HepG2 (cell line): ENCODE data around the gene PRKCZ. TPM values are rescaled to one million over a fixed set of nuclear protein-coding genes. Genes with fewer than 3 reads are reported as not detected.
A peak's percentile ranks its signal among the peaks of the same experiment; 100 is the strongest.

Experiments used
- ATAC-seq: fragments of 200-7000 bp; cut with Tn5 transposase; 3 replicates; pipeline ENCODE4 v1.9.1; 2020; ENCODE audit warnings: mild to moderate bottlenecking, moderate library complexity
- BruUV-seq: library from RNA; stranded (reverse); fragments of 400-500 nt; replicated peaks from 2 replicates; lab custom pipeline; 2021; lab: Mats Ljungman, UMichigan
- CTCF ChIA-PET: fragments of 300-600 bp; formaldehyde crosslinking; extraction: SDS; loops from one replicate; lab custom pipeline; 2021; ENCODE audit warnings: low total read pairs, inconsistent platforms, low intra/inter-chr PET ratio; lab: Yijun Ruan, JAX
- POLR2A ChIA-PET: fragments of 350-600 bp; sonication (Branson Sonifier 250); formaldehyde crosslinking; loops from one replicate; lab custom pipeline; 2020; ENCODE audit warnings: antibody characterized with exemption, inconsistent platforms; lab: Yijun Ruan, JAX
- DNase-seq: peaks from one replicate; pipeline ENCODE4 v3.0.0-alpha.2; 2015; ENCODE audit warnings: low spot score
- FAIRE-seq: peaks from 3 replicates; lab custom pipeline; 2011; peaks lifted over from hg19 to GRCh38; lab: Jason Lieb, UNC
- H2AFZ ChIP-seq: one replicate; pipeline ENCODE4 v1.6.1; 2011; ENCODE audit warnings: low read length, inconsistent platforms
- H3K27ac ChIP-seq: fragments of 300-600 bp; 3 replicates; pipeline ENCODE4 v1.8.0; 2011; ENCODE audit warnings: mixed run types, mild to moderate bottlenecking, mixed read lengths, low read length, inconsistent platforms; ENCODE audit not compliant: insufficient read depth; ENCODE audit errors: extremely low read length
- H3K27me3 ChIP-seq, 2 experiments: fragments of 200-600 bp in 1 of 2; 2 replicates in 1 of 2; 3 replicates in 1 of 2; pipeline versions ENCODE4 v1.6.0 to v1.8.0; 2011; ENCODE audit warnings: low read length in 2 of 2, mild to moderate bottlenecking in 2 of 2, moderate library complexity in 2 of 2, inconsistent platforms in 1 of 2; ENCODE audit not compliant: insufficient read depth in 2 of 2, control insufficient read depth in 1 of 2
- H3K36me3 ChIP-seq, 2 experiments: fragments of 200-600 bp in 1 of 2; replicated peaks in 1 of 2; 2 replicates in 1 of 2; 3 replicates in 1 of 2; pipeline versions ENCODE4 v1.5.1 to v1.8.0; 2011; ENCODE audit warnings: low read length in 2 of 2, inconsistent platforms in 1 of 2; ENCODE audit not compliant: insufficient read depth in 2 of 2, control insufficient read depth in 1 of 2
- H3K4me1 ChIP-seq: 2 replicates; pipeline ENCODE4 v1.5.1; 2012; ENCODE audit warnings: low read length, inconsistent platforms; ENCODE audit not compliant: insufficient read depth
- H3K4me2 ChIP-seq: 2 replicates; pipeline ENCODE4 v1.6.0; 2011; ENCODE audit warnings: low read depth, low read length, inconsistent platforms
- H3K4me3 ChIP-seq, 3 experiments: fragments of 200-600 bp in 1 of 3; sonication (generic), shearing (Covaris generic) in 1 of 3; replicated peaks in 1 of 3; 2 replicates each; pipeline ENCODE4 v1.5.1; 2011 to 2016; ENCODE audit warnings: low read length in 3 of 3, inconsistent platforms in 2 of 3, low read depth in 2 of 3, mild to moderate bottlenecking in 2 of 3, control low read depth in 1 of 3, mixed read lengths in 1 of 3; ENCODE audit not compliant: insufficient read depth in 1 of 3
- H3K79me2 ChIP-seq: one replicate; pipeline ENCODE4 v1.6.1; 2011; ENCODE audit warnings: low read length, inconsistent platforms; ENCODE audit not compliant: insufficient read depth
- H3K9ac ChIP-seq: 2 replicates; pipeline ENCODE4 v1.6.0; 2011; ENCODE audit warnings: mild to moderate bottlenecking, low read depth, low read length, inconsistent platforms; ENCODE audit not compliant: insufficient read depth
- H3K9me3 ChIP-seq: 2 replicates; pipeline ENCODE4 v1.5.1; 2012; ENCODE audit warnings: mild to moderate bottlenecking, low read length
- H4K20me1 ChIP-seq: 2 replicates; pipeline ENCODE4 v1.6.0; 2011; ENCODE audit warnings: inconsistent platforms, mild to moderate bottlenecking, low read length, moderate library complexity; ENCODE audit not compliant: insufficient read depth
- ELF1 ChIP-seq: sonication (generic); formaldehyde crosslinking; IDR thresholded peaks from 2 replicates; pipeline ENCODE4 v1.4.0; 2020; ENCODE audit warnings: missing genetic modification reagents
- ESRRA ChIP-seq: sonication (generic); formaldehyde crosslinking; IDR thresholded peaks from 2 replicates; pipeline ENCODE4 v1.5.1; 2020; ENCODE audit warnings: mild to moderate bottlenecking, low read depth, missing genetic modification reagents
- MAZ ChIP-seq, 2 experiments: sonication (generic) in 1 of 2; formaldehyde crosslinking in 1 of 2; IDR thresholded peaks; 2 replicates each; pipeline versions ENCODE4 v1.5.0 to v1.6.1; 2012 to 2020; ENCODE audit warnings: low read depth in 2 of 2, mild to moderate bottlenecking in 2 of 2, borderline replicate concordance in 1 of 2, improper control_type of control experiment in 1 of 2, low read length in 1 of 2, missing genetic modification reagents in 1 of 2, moderate library complexity in 1 of 2
- SNAPC2 ChIP-seq: sonication (generic); formaldehyde crosslinking; IDR thresholded peaks from 2 replicates; pipeline ENCODE4 v1.8.1; 2022; ENCODE audit warnings: mild to moderate bottlenecking, missing genetic modification reagents
- SRSF1 ChIP-seq: fragments of 200-400 bp; formaldehyde crosslinking; optimal IDR thresholded peaks from 2 replicates; pipeline ENCODE3; 2017; ENCODE audit warnings: mild to moderate bottlenecking, low read depth, low read length, moderate library complexity
- TARDBP ChIP-seq: sonication (generic); formaldehyde crosslinking; IDR thresholded peaks from 2 replicates; pipeline ENCODE4 v1.8.0; 2022; ENCODE audit warnings: mild to moderate bottlenecking, missing genetic modification reagents
- YEATS2 ChIP-seq: sonication (generic); formaldehyde crosslinking; IDR thresholded peaks from 2 replicates; pipeline ENCODE4 v1.4.0; 2020; ENCODE audit warnings: missing genetic modification reagents, borderline replicate concordance
- ZNF224 ChIP-seq: sonication (generic); formaldehyde crosslinking; IDR thresholded peaks from 2 replicates; pipeline ENCODE4 v1.5.0; 2020; ENCODE audit warnings: mild to moderate bottlenecking, missing genetic modification reagents
- ZNF274 ChIP-seq: sonication (generic); formaldehyde crosslinking; IDR thresholded peaks from 2 replicates; pipeline ENCODE4 v1.5.1; 2020; ENCODE audit warnings: mild to moderate bottlenecking, missing genetic modification reagents
- ZNF644 ChIP-seq: IDR thresholded peaks from 2 replicates; pipeline ENCODE4 v1.6.1; 2016; ENCODE audit warnings: low read depth
- WGBS: methylation state at CpG from one replicate; pipeline ENCODE4 v1.1.6; 2017; ENCODE audit warnings: low lambda C conversion rate; 5-methylcytosine and 5-hydroxymethylcytosine counted together
- in situ Hi-C: cut with HindIII; loops from 2 replicates; pipeline ENCODE4 v1.10.0; 2017; ENCODE audit warnings: low pct_unique_long_range_greater_than_20kb; ENCODE audit not compliant: extremely low pct_ligation_motif_present
- intact Hi-C: fragments of 100-400 bp; cut with micrococcal nuclease; formaldehyde crosslinking; loops from one replicate; pipeline ENCODE4 v1.10.0; 2022; ENCODE audit not compliant: unreplicated experiment
- polyA plus RNA-seq, 8 experiments: library from polyadenylated mRNA; depleted of rRNA in 3 of 8; stranded (reverse) in 7 of 8; unstranded in 1 of 8; fragments of >200 nt; fragmentation: Illumina TruSeq in 4 of 8; extraction: Trizol in 4 of 8; gene quantifications; 2 replicates each; pipeline versions ENCODE4 v1.2.1 to v1.2.3, GENCODE V29; 2011 to 2016; ENCODE audit warnings: low read depth in 4 of 8, missing spikeins in 1 of 8, mixed read lengths in 1 of 8; ENCODE audit not compliant: insufficient read depth in 1 of 8
- total RNA-seq, 5 experiments: library from RNA; depleted of rRNA; stranded (reverse); fragments of >200 nt; fragmentation: Illumina TruSeq; extraction: Trizol; gene quantifications; 2 replicates each; pipeline ENCODE4 v1.2.3, GENCODE V29; 2016; ENCODE audit warnings: low read depth in 1 of 5
- TF ChIP-seq, protein P1 (sequence below): sonication (generic); formaldehyde crosslinking; IDR thresholded peaks from 2 replicates; pipeline ENCODE4 v1.4.0; 2020; ENCODE audit warnings: missing genetic modification reagents
- TF ChIP-seq, protein P2 (sequence below): sonication (generic); formaldehyde crosslinking; IDR thresholded peaks from 2 replicates; pipeline ENCODE4 v1.5.1; 2020; ENCODE audit warnings: missing genetic modification reagents, mild to moderate bottlenecking, borderline replicate concordance

PRKCZ gene
- total and polyA plus RNA-seq, 2 of the 13 experiments (the other 11 are each of a cell fraction or from before 2014, with no cell fraction given): 34.7 to 85.2 TPM

DNA sequence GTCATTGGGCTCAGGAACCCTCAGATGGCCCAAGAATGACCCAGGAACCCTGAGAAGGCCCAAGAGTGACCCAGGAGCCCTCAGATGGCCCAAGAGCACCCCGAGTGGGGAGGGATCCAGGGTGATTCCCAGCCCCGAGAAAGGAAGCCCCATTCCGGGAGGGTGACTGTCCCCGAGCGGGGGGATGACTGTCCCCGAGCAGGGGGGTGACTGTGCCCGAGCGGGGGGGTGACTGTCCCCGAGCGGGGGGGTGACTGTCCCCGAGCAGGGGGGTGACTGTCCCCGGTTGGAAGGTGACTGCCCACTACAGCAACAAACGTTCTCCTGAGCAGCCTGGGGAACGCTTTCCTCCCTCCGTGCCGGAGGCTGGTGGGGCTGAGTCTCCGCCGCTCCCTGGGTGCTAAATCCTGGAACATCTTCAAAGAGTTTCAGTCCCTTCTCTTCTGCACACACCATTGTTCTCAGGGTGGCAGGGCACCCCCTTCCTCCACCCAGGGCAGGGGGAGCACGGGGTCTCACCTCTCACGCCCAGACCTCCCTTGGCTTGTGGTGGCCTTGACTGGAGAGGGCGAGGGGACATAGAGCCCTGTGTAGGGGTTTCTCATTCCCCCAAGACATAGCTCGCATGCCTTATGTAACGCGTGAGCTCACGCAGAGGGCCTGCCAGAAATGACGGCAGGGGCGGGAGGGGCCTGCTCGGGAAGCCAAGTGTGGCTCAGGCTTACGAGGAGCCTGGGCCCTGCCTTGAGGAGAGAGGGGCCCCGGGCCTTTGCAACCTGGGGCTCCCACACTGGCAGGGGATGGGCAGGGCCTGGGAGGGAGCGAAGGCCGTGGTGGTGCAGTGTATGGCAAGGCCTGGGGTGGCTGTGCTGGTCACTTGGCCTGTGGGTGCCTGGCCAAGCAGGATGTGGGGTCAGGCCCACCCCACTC, 163.6 kb downstream of the PRKCZ start:
- Histone ChIP-seq H3K27me3 (peaks cover 2 to 15% of the 10 kb centered on the region in 2 experiments; a peak in 2 of 5 replicates), H3K4me1 (peaks cover 65% of the 10 kb centered on the region), H3K27ac (no peak overlapping the region), H2AFZ (no peak overlapping the region), H4K20me1 (no peaks in the 10 kb centered on the region), H3K4me2 (peak overlapping the region; percentile 95), H3K9me3 (no peaks in the 10 kb centered on the region), H3K36me3 (no peaks in the 10 kb centered on the region), H3K4me3 (peak overlapping the region in 2 of 3 experiments; percentile 53 to 64; a peak in 4 of 6 replicates), H3K9ac (peak overlapping the region; percentile 57), H3K79me2 (no peaks in the 10 kb centered on the region)
- 38% methylated on average over 4 of the region's 32 CpGs for WGBS
- no TSS peak for BruUV-seq
- no peak for FAIRE-seq
- DNase-seq: no peak
- 0 out of 2 replicates have a peak, but pooled peaks have one; percentile 2 for TF ChIP-seq SNAPC2 (CRISPR knock-in tag)
- TF ChIP-seq ZNF644 (CRISPR knock-in tag): no peak
- TF ChIP-seq, protein P1, sequence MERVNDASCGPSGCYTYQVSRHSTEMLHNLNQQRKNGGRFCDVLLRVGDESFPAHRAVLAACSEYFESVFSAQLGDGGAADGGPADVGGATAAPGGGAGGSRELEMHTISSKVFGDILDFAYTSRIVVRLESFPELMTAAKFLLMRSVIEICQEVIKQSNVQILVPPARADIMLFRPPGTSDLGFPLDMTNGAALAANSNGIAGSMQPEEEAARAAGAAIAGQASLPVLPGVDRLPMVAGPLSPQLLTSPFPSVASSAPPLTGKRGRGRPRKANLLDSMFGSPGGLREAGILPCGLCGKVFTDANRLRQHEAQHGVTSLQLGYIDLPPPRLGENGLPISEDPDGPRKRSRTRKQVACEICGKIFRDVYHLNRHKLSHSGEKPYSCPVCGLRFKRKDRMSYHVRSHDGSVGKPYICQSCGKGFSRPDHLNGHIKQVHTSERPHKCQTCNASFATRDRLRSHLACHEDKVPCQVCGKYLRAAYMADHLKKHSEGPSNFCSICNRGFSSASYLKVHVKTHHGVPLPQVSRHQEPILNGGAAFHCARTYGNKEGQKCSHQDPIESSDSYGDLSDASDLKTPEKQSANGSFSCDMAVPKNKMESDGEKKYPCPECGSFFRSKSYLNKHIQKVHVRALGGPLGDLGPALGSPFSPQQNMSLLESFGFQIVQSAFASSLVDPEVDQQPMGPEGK: peak; percentile 36
- 0 out of 2 replicates have a peak, but pooled peaks have one; percentile 64 for TF ChIP-seq ZNF224 (CRISPR knock-in tag)
- peak; percentile 71 for TF ChIP-seq SRSF1
- TF ChIP-seq YEATS2: 0 out of 2 replicates have a peak, but pooled peaks have one; percentile 6
- TF ChIP-seq MAZ (IDR thresholded peaks at IDR 0.05; ENCODE audit: borderline replicate concordance, low read depth, low read length): no peak
- 0 out of 2 replicates have a peak, but pooled peaks have one; percentile 12 for TF ChIP-seq MAZ (CRISPR knock-in tag; IDR thresholded peaks at IDR 0.05; ENCODE audit: low read depth)
- no peak for TF ChIP-seq ESRRA (CRISPR knock-in tag)
- 0 out of 2 replicates have a peak, but pooled peaks have one; percentile 28 for TF ChIP-seq ZNF274 (CRISPR knock-in tag)
- TF ChIP-seq, protein P2, sequence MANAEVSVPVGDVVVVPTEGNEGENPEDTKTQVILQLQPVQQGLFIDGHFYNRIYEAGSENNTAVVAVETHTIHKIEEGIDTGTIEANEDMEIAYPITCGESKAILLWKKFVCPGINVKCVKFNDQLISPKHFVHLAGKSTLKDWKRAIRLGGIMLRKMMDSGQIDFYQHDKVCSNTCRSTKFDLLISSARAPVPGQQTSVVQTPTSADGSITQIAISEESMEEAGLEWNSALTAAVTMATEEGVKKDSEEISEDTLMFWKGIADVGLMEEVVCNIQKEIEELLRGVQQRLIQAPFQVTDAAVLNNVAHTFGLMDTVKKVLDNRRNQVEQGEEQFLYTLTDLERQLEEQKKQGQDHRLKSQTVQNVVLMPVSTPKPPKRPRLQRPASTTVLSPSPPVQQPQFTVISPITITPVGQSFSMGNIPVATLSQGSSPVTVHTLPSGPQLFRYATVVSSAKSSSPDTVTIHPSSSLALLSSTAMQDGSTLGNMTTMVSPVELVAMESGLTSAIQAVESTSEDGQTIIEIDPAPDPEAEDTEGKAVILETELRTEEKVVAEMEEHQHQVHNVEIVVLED (CRISPR knock-in tag): 0 out of 2 replicates have a peak, but pooled peaks have one; percentile 12
- 0 out of 2 replicates have a peak, but pooled peaks have one; percentile 5 for TF ChIP-seq TARDBP (CRISPR knock-in tag)
- TF ChIP-seq ELF1 (CRISPR knock-in tag): no peak
- in situ Hi-C loops (no loop called here), intact Hi-C loops (no loop called here)
- peak; percentile 11 for ATAC-seq
- CTCF ChIA-PET: no interaction called here
- POLR2A ChIA-PET: interaction anchor here (1.4 kb wide), 1 partner anchor 18 kb away, joined by 3 read pairs; no protein-coding TSS in a partner anchor
